ENCODE data around the gene CLDN3. TPM values are rescaled to one million over a fixed set of nuclear protein-coding genes. Genes with fewer than 3 reads are reported as not detected.

CLDN3 gene
- total and polyA plus RNA-seq, 2 donors (not counting 1 experiment from before 2014, with no cell fraction given) = not detected

DNA sequence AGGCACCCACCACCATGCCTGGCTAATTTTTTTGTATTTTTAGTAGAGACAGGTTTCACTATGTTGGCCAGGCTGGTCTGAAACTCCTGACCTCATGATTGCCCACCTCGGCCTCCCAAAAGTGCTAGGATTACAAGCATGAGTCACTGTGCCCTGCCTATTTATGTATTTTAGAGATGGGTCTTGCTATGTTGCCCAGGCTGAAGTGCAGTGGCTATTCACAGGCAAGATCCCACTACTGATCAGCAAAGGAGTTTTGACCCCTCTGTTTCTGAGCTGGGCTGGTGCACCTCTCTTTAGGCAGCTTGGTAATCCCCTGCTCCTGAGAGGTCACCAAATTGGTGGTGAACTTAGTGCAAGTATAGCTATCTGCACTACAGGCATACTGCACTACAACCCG, 37.7 kb downstream of the CLDN3 start:
- Histone ChIP-seq H3K4me1 (ENCODE audit: control insufficient read depth in 2 of 2, insufficient read depth in 2 of 2, low read length in 2 of 2) (peaks cover 0 to 7% of the 10 kb centered on the region in 2 donors), H3K36me3 (replicated peaks in 1 of 2; ENCODE audit: control extremely low read depth in 1 of 2, control insufficient read depth in 1 of 2, extremely low read depth in 1 of 2, insufficient read depth in 2 of 2, low read length in 1 of 2) (peaks cover 0 to 6% of the 10 kb centered on the region in 2 experiments), H4K20me1 (ENCODE audit: control insufficient read depth, insufficient read depth, low read length, poor library complexity, severe bottlenecking) (peaks cover under 1% of the 10 kb centered on the region), H3K79me2 (ENCODE audit: control insufficient read depth, insufficient read depth, low read length) (peaks cover 1% of the 10 kb centered on the region), H3K9me3 (ENCODE audit: control extremely low read depth in 1 of 3, control insufficient read depth in 2 of 3, insufficient read depth in 1 of 3, low read length in 2 of 3) (peaks cover 0 to 6% (median 0%) of the 10 kb centered on the region in 3 donors), H3K4me3 (ENCODE audit: control extremely low read depth in 1 of 5, extremely low read depth in 1 of 5, insufficient read depth in 1 of 5, low read depth in 2 of 5, low read length in 4 of 5) (no peak overlapping the region), H3K27ac (ENCODE audit: low read length in 2 of 2) (no peak overlapping the region), H3K27me3 (replicated peaks in 1 of 4; ENCODE audit: control extremely low read depth in 1 of 4, control insufficient read depth in 3 of 4, insufficient read depth in 4 of 4, low read length in 3 of 4) (peaks cover 0 to 8% (median 5%) of the 10 kb centered on the region in 4 experiments), H2AFZ (ENCODE audit: insufficient read depth, low read depth, low read length, poor library complexity, severe bottlenecking) (no peak overlapping the region), H3K4me2 (replicated peaks; ENCODE audit: low read depth, low read length, poor library complexity, severe bottlenecking) (no peak overlapping the region), H3K9ac (ENCODE audit: low read length) (no peak overlapping the region)
- Mint-ChIP-seq H3K27me3 (peaks cover 14% of the 10 kb centered on the region), H3K4me3 (no peak overlapping the region), H3K27ac (no peak overlapping the region), H3K9me3 (ENCODE audit: insufficient read depth) (no peaks in the 10 kb centered on the region), H3K4me1 (peaks cover 4% of the 10 kb centered on the region)
- intact Hi-C loops (cut with micrococcal nuclease) = loop anchor here (10.0 kb wide), 1 partner anchor 352 kb away; the partner anchor contains the start of gene LIMK1
- ChIA-PET CTCF (interaction anchor here (0.7 to 6.0 kb wide), 4 partner anchors 12 to 201 kb away, joined by 3 to 78 read pairs (median 4); no protein-coding TSS in a partner anchor), POLR2A (interaction anchor here (0.6 to 0.7 kb wide), 2 partner anchors 12 to 174 kb away, joined by 4 to 5 read pairs; no protein-coding TSS in a partner anchor)
- no peak for ATAC-seq (ENCODE audit: low read depth)
- no peak for DNase-seq
- 73% methylated on average over 1 of the region's 2 CpGs for WGBS (ENCODE audit: insufficient coverage)
- TF ChIP-seq, protein P1, sequence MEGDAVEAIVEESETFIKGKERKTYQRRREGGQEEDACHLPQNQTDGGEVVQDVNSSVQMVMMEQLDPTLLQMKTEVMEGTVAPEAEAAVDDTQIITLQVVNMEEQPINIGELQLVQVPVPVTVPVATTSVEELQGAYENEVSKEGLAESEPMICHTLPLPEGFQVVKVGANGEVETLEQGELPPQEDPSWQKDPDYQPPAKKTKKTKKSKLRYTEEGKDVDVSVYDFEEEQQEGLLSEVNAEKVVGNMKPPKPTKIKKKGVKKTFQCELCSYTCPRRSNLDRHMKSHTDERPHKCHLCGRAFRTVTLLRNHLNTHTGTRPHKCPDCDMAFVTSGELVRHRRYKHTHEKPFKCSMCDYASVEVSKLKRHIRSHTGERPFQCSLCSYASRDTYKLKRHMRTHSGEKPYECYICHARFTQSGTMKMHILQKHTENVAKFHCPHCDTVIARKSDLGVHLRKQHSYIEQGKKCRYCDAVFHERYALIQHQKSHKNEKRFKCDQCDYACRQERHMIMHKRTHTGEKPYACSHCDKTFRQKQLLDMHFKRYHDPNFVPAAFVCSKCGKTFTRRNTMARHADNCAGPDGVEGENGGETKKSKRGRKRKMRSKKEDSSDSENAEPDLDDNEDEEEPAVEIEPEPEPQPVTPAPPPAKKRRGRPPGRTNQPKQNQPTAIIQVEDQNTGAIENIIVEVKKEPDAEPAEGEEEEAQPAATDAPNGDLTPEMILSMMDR (IDR thresholded peaks at IDR 0.05) = no peak
- no peak for TF ChIP-seq EZH2 (IDR thresholded peaks at IDR 0.05; ENCODE audit: borderline replicate concordance, insufficient read depth, low read depth, low read length, poor library complexity, severe bottlenecking)

DNA sequence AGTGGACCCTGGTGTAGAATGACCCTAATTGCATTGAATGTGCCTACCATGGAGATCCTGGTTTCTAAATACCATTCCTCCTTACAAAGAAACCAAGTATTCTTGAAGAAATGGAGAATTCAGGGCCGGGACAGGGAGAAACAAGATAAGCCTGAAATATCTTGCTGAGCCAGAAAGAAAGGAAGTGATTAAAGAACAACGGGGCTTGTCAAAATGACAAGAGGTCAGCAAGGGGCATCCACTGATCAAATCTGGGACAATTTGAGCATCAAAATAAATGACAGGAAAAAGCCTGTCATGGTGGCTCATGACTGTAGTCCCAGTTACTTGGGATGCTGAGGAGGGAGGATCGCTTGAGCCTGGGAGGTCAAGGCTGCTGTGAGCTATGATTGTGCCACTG, 39.6 kb downstream of the CLDN3 start:
- Mint-ChIP-seq H3K4me1 (peaks cover 4% of the 10 kb centered on the region), H3K27me3 (peaks cover 14% of the 10 kb centered on the region), H3K9me3 (ENCODE audit: insufficient read depth) (no peaks in the 10 kb centered on the region), H3K4me3 (no peak overlapping the region), H3K27ac (no peak overlapping the region)
- ChIA-PET POLR2A (no interaction called here), CTCF (interaction anchor here (0.7 to 3.9 kb wide), 3 partner anchors 55 to 328 kb away, joined by 3 to 41 read pairs (median 4); no protein-coding TSS in a partner anchor)
- ATAC-seq (ENCODE audit: low read depth) (no peak), DNase-seq (no peak)
- no peak overlapping the region for H3K4me3 ChIP-seq (ENCODE audit: control extremely low read depth in 1 of 5, extremely low read depth in 1 of 5, insufficient read depth in 1 of 5, low read depth in 2 of 5, low read length in 4 of 5)
- H3K36me3 ChIP-seq (replicated peaks in 1 of 2; ENCODE audit: control extremely low read depth in 1 of 2, control insufficient read depth in 1 of 2, extremely low read depth in 1 of 2, insufficient read depth in 2 of 2, low read length in 1 of 2) = no peaks in the 10 kb centered on the region
- H3K27me3 ChIP-seq (replicated peaks in 1 of 4; ENCODE audit: control extremely low read depth in 1 of 4, control insufficient read depth in 3 of 4, insufficient read depth in 4 of 4, low read length in 3 of 4) = peaks cover 0 to 19% (median 11%) of the 10 kb centered on the region in 4 experiments
- H3K4me1 ChIP-seq (ENCODE audit: control insufficient read depth in 2 of 2, insufficient read depth in 2 of 2, low read length in 2 of 2) = peaks cover 2 to 7% of the 10 kb centered on the region in 2 donors
- H3K9ac ChIP-seq (ENCODE audit: low read length) = no peak overlapping the region
- H2AFZ ChIP-seq (ENCODE audit: insufficient read depth, low read depth, low read length, poor library complexity, severe bottlenecking) = no peak overlapping the region
- H3K4me2 ChIP-seq (replicated peaks; ENCODE audit: low read depth, low read length, poor library complexity, severe bottlenecking) = no peak overlapping the region
- TF ChIP-seq EZH2 (IDR thresholded peaks at IDR 0.05; ENCODE audit: borderline replicate concordance, insufficient read depth, low read depth, low read length, poor library complexity, severe bottlenecking) = no peak
- TF ChIP-seq, protein P1 (IDR thresholded peaks at IDR 0.05) = no peak
- peaks cover 0 to 6% (median 0%) of the 10 kb centered on the region in 3 donors for H3K9me3 ChIP-seq (ENCODE audit: control extremely low read depth in 1 of 3, control insufficient read depth in 2 of 3, insufficient read depth in 1 of 3, low read length in 2 of 3)
- H4K20me1 ChIP-seq (ENCODE audit: control insufficient read depth, insufficient read depth, low read length, poor library complexity, severe bottlenecking) = no peaks in the 10 kb centered on the region
- 7% methylated on average over 2 of the region's 3 CpGs for WGBS (ENCODE audit: insufficient coverage)
- intact Hi-C loops (cut with micrococcal nuclease) = loop anchor here (10.0 kb wide), 1 partner anchor 354 kb away; the partner anchor contains the start of gene LIMK1
- no peaks in the 10 kb centered on the region for H3K79me2 ChIP-seq (ENCODE audit: control insufficient read depth, insufficient read depth, low read length)
- H3K27ac ChIP-seq (ENCODE audit: low read length in 2 of 2) = no peak overlapping the region

All from B cell (primary cell).